HT-29 (cell line): ENCODE measurements around the gene RTN4R. TPM values are rescaled to one million over a fixed set of nuclear protein-coding genes. Genes with fewer than 3 reads are reported as not detected.
"Not testable (repeated sequence)": the region's sequence is repeated elsewhere in the genome, so short reads cannot be mapped to it uniquely, and the experiment has no call there.

Source experiments
- DNase-seq: peaks from one replicate; pipeline ENCODE4 v3.0.0-alpha.2; 2015; ENCODE audit warnings: low spot score
- total RNA-seq: library from RNA; depleted of rRNA; stranded (reverse); fragments of >200 nt; shearing (Covaris generic); gene quantifications from 2 replicates; pipeline ENCODE4 v1.2.3, GENCODE V29; 2014

RTN4R gene
- total RNA-seq, 1 experiment from 2014 or later = 45.7 TPM

- DNase-seq = no peak
Observed at GRCh38 chr22:20272700-20273099, 4.6 kb upstream of the RTN4R start.

- DNase-seq = no peak
Observed at GRCh38 chr22:20272174-20272573, 4.1 kb upstream of the RTN4R start.

- no peak for DNase-seq
Observed at GRCh38 chr22:20271114-20271994, 3.2 kb upstream of the RTN4R start.

GRCh38 chr22:20270190-20271113 lies 2.3 kb upstream of the RTN4R start:
- DNase-seq = not testable (repeated sequence)

- DNase-seq = not testable (repeated sequence)
Observed at GRCh38 chr22:20269673-20270072, 1.6 kb upstream of the RTN4R start.

- not testable (repeated sequence) for DNase-seq
Observed at GRCh38 chr22:20269201-20269600, 1.1 kb upstream of the RTN4R start.

- no peak for DNase-seq
Observed at GRCh38 chr22:20267441-20268278, 458 bp downstream of the RTN4R start.

GRCh38 chr22:20266667-20267440 lies 1.3 kb downstream of the RTN4R start:
- DNase-seq = not testable (repeated sequence)

GRCh38 chr22:20265772-20266666 lies 2.1 kb downstream of the RTN4R start:
- DNase-seq = not testable (repeated sequence)

GRCh38 chr22:20264614-20265452 lies 3.3 kb downstream of the RTN4R start:
- DNase-seq = no peak

- DNase-seq = not testable (repeated sequence)
Observed at GRCh38 chr22:20263404-20264281, 4.5 kb downstream of the RTN4R start.

- DNase-seq = no peak
Observed at GRCh38 chr22:20262582-20263147, 5.5 kb downstream of the RTN4R start.

- DNase-seq = no peak
Observed at GRCh38 chr22:20261848-20262581, 6.1 kb downstream of the RTN4R start.

GRCh38 chr22:20260071-20260765 lies 7.9 kb downstream of the RTN4R start:
- no peak for DNase-seq

GRCh38 chr22:20259327-20259688 lies 8.8 kb downstream of the RTN4R start:
- DNase-seq = no peak
